ENCODE data around the gene DOCK10.
A peak's percentile ranks its signal among the peaks of the same experiment; 100 is the strongest.

DOCK10 gene

DNA sequence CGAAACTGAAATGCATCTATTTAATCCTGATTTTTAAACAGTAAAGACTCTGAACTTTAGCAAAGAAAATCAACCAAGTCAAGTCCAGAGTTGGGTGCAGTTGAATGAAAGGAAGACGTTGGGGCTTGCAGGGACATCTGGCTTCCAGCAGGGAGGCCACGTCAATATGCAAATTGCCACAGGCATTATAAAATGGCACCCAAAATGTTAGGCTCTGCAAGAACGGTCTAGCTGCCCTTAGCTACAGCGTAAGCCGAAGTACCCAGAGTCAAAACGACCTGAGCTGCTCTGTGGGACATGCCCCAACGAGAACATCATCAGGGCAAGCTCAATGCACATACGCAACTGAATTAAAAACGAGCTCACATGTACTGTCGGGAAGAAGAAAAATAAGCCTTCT lies 30.7 kb downstream of the DOCK10 start:
- DNase-seq (ENCODE audit: low spot score), result no peak

DNA sequence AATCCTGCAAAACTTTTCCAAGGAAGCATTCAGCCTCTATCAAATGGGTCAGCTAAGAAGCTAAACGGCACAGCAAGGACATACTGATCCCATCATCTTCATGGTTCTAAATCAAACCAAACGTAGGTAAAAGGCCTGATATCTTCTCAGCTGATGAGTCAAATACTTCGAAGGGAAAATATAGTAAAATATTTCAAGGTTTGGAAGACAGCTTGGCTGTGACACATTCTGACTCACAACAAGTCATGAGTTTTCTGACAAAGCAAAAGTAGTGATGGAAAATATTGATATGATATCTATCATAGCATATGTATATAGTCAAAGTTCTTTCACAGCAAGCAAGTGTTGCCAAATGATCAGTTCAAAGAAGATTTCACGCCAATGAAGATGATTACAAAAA lies 31.5 kb downstream of the DOCK10 start:
- DNase-seq (ENCODE audit: low spot score), result peak; percentile 88

DNA sequence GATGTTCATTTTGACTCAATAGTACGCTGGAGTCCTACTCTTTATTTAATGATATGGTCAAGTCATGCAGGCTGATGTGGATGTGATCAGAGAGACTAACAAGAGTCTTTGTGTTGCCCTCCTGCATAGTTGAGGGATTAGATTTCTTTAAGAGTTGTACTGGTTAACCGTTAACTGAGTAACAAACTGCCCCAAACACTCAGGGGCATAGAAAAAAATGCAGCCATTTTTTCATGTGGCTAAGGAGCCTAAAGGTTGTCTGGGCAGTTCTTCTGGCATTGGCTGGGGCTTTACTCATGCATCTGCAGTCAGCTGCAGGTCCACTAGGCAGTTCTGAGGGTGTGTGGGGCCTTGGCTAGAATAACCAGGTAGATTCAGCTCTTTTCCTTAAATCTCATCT lies 32.5 kb downstream of the DOCK10 start:
- no peak for DNase-seq (ENCODE audit: low spot score)

DNA sequence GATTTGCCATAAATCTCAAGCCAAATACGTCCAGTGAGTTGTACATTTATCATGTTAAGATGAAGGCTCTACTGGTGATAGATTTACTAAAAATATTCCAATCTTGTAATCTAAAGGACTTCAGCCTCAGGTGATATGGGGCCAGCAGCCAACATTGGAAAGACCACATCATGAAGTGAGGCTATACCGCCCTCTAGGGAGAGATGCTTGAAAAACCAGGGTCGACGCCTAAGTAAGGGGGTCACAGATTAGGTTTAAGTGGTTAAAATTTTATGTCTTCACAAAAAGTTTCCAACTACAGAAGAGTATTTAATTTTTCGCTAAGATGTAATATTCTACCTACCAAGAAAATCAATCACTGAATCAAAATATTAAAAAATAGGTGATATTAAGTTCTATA lies 33.3 kb downstream of the DOCK10 start:
- peak; percentile 32 for DNase-seq (ENCODE audit: low spot score)

DNA sequence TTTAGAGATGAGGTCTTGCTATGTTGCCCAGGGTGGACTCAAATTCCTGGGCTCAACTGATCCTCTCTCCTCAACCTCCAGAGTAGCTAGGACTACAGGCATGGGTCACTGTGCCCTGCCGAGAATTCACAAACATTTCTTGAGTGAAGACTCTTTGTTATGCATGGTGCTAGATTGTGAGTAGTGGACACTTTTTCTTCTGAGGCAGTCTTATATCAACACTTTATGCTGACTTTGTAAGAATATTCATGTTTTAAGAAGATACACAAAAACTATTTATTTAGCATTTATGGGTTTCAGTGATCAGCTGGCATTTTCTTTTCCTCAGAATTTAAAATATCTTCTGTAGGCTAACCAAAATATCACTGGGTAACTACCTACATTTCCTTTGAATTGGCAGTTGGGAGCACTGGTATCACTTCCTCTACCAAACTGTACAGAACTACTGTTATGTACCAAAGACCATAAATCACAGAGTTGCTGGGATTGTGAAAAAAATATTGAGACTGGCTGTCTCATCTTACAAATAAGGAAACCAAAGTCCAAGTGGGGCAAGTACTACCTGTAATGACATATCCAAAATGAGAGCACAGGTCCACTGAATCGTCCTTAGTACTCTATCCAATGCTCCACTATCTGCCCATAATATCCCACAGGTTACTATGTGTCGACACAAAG lies 34.0 kb downstream of the DOCK10 start:
- no peak for DNase-seq (ENCODE audit: low spot score)

DNA sequence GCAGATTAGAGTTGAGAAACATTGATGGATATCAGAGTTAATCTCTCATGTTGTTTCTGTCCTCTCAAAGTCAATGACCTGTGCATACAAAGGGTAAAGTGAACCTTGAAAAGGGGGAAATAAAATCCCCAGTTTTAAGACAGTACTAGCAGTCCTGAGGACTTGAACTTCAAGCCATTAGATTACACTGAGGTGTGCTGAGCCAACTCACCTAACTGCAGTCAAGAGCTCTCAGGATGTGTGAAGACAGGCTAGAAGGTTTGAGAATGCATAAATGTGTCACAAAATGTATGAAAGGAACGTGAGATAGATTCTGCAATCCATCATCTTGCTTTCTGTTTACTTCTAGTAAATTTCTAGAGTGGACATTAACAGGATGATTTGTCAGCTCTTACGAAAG lies 35.5 kb downstream of the DOCK10 start:
- no peak for DNase-seq (ENCODE audit: low spot score)

DNA sequence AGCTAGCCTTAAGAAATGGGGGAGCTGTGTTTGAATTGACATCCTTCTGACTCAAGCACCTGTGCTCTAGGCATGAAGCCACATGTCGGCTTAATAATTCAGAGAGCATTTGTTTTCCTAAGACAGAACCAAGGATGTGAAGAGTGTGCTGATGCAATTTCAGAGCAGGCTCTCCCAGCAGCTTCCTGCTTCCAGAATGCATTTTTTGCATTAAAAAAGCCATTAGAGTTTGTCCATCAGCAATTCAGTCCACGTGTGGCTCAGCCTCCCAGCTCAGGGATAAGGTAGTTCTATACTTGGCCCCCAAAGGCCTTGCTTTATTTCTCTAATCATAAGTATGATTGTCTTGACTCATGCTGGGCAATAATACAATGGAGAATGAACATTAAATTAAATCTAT lies 37.7 kb downstream of the DOCK10 start:
- no peak for DNase-seq (ENCODE audit: low spot score)

DNA sequence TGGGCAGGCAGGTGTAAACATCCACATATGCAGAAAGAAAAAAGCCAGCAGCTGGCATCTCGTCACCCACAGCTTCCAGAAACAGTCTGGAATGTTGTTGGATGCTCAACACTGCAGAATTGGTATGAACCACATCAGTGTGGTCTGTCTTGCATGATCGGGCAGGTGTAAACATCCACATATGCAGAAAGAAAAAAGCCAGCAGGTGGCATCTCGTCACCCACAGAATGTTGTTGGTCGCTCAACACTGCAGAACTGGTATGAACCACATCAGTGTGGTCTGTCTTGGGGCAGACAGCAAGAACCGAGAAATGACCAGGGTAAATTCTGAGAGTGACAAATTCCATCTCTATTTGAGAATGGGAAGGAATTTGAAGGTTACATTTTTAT lies 39.6 kb downstream of the DOCK10 start:
- no peak for DNase-seq (ENCODE audit: low spot score)

DNA sequence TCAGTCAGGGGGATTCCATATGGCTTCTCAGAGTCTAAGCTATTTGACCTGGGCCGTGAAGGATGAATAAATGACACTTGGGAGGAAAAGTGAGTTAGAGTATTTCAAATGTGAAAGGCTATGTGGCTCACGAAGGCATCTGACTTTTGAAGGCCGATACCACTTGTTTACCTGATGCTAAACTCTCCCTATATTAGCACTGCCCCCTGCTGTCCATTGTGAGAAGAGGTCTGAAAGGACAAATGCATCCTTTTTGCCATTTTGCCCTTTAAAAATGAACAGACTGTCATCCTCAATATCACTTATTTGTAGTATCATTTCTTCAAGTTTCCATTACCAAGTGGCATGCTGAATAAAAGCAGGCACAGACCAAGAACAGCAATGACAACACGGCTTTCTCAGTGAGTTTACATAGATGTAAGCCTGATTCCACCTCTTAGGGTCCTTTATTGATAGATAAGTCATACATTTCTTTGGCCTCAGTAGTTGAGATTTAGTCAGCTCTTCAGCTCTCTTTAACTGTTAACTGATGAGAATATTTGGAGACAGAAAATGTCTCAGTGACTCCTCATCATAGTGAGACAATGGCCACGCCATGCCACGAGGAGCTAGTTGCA lies 40.1 kb downstream of the DOCK10 start:
- DNase-seq (ENCODE audit: low spot score), result peak; percentile 64

DNA sequence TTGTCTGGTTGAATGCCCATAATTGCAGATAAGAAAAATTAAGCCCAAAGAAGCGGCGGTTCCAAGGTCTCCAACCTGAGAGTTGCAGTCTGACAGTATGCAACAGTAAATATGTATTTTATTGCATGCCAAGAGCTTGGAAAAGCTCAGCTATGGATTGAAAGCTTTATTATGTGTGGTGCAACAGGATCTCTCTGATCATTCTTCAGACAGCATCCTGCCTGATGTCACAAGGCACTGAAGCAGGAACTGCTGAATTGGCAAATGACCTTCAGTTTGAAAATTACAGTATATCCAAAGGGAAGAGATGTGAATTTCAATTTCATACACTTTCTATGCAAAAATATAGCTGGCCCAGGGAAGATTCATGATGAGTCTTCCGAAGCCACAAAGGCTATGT lies 42.5 kb downstream of the DOCK10 start:
- no peak for DNase-seq (ENCODE audit: low spot score)

DNA sequence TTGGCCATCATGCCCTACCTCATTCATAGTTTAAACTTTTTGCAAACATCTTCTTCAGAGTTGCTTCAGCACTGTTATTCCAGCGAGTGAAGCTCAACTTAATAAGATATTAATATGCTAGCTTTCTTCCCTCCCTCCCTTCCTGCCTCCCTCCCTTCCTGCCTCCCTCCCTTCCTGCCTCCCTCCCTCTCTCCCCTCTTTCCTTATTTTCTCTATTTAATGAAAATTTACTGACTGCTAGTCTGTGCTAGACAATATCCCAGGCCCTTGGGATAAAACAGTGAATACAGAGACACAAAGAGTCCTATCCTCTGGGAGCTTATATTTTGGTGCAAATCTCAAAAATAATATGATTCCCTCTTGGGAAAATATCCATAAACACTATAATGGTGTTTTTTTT lies 42.9 kb downstream of the DOCK10 start:
- no peak for DNase-seq (ENCODE audit: low spot score)

DNA sequence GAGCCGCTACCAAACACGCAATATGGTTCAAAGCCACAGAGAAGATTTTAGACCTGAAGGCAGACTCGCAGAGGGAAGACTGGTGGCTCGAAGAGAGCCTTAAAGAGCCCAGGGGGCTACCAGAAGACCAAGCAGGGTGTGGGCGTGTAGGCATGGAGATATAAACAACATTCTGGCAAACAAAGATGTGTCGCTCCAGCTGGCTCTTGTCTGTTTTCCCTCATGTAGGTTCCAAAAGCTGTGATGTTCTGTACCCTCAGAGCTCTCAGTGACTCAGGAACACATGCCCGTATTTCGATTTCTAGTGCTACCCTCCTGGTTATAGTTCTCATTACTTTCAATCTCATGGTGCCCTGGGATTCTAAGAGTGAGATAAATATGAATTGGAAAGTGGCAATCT lies 44.5 kb downstream of the DOCK10 start:
- no peak for DNase-seq (ENCODE audit: low spot score)

DNA sequence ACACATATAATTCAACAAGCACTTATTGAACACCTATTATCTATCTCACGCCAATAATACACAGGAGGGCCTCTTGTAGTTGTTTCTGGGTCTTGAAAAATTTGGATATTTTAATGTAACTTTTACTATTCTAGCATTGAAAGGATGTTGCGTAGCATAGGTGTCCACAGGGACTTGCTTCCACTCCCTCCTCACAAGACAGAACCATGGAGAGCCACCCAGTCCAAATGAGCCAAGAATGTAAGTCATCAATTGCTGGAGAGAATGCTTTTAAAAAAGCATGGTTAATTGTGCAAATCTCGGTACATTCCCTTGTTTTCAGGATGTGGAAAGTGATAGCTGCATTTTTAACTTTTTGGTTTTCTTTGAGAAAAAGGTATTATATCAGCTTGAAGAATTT lies 46.8 kb downstream of the DOCK10 start:
- DNase-seq (ENCODE audit: low spot score), result no peak

DNA sequence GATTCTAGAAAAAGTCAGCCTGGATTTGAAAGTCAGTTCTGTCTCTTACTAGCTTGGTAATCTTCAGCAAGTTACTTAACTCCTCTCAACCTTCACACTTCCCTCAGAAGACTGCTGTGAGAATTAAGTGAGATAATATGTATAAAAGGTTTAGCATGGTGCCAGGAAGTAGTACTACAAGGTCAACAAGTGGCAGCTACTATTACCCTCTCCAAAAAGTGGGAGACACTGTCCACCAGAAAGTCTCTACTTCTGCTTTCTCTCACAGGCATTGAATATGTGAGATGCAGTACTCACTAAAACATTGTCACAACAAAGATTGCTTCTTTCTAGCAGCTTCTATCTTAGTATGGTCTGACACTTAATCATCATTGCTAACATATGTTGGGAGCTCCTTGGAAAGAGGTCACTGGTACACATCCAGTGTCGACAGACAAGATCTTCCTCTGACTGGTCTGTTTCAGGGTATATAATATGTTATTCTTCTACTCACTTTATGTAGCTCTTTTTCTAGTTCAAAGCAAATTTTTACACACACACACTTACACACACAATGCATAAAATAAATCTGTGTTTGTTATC lies 47.9 kb downstream of the DOCK10 start:
- DNase-seq (ENCODE audit: low spot score), result no peak

DNA sequence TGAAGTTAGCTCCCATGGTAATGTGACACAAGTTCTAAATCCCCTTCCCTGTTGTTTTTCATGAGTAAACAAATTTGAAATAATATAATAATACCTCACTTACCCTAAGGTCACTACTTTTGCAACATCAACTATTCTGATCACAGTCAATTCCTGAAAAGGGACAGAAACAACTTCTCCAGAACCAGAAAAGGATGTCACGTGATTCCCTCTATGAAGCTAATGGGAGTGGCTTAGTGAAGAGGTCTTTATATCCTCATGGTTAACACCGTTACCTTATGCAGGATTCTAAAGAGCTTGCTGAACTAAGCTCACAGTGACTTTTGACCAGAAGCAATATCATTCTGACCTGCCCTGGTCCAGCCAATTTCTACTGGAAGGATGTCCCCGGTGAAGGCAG lies 51.6 kb downstream of the DOCK10 start:
- no peak for DNase-seq (ENCODE audit: low spot score)

DNA sequence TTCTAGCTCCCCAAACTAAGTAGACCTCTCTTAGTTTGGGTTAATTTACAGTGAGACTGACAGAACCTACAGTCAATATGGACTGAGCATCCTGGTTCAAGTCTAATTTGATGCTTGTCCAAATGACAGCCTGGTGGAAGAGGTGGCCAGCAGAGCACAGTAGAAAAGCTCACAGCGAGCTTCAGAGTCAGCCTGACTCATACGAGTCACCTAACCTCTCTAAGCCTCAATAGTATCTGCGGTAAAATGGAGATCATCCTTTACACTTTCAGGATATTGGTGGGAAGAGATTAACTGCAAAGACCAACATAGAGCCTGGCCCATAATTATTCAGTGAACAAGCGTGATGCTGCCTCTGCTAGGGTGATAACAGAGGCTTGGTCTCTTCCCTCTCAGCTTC lies 54.5 kb downstream of the DOCK10 start:
- no peak for DNase-seq (ENCODE audit: low spot score)

DNA sequence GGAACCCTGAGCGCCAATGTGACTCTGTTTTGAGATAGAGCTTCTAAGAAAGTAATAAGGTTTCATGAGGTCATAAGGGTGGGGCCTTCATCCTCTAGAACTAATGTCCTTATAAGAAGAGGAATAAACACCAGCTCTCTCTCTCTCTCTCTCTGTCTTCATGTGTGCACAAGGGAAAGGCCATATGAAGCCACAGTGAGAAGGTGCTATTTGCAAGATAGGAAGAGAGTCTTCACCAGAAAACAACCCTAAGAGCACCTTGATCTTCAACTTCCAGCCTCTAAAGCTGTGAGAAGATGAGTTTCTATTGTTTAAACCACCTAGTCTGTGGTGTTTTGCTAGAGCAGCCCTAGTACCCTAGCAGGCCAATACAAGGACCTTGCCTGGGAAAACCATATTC lies 55.8 kb downstream of the DOCK10 start:
- DNase-seq (ENCODE audit: low spot score), result no peak

DNA sequence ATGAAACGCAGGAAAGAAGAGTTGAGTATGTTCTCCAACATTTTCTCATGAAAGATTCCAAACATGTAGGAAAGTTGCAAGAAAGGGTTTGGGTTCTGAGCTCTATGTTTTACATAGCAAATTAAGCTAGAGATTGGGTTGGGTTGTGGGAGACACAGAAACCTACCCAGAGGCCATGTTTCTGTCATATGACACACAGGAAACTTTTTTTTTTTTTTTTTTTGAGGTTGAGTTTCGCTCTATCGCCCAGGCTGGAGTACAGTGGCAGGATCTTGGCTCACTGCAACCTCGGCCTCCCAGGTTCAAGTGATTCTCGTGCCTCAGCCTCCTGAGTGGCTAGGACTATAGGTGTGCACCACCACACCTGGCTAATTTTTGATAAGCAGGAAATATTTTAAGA lies 57.6 kb downstream of the DOCK10 start:
- DNase-seq (ENCODE audit: low spot score), result no peak

DNA sequence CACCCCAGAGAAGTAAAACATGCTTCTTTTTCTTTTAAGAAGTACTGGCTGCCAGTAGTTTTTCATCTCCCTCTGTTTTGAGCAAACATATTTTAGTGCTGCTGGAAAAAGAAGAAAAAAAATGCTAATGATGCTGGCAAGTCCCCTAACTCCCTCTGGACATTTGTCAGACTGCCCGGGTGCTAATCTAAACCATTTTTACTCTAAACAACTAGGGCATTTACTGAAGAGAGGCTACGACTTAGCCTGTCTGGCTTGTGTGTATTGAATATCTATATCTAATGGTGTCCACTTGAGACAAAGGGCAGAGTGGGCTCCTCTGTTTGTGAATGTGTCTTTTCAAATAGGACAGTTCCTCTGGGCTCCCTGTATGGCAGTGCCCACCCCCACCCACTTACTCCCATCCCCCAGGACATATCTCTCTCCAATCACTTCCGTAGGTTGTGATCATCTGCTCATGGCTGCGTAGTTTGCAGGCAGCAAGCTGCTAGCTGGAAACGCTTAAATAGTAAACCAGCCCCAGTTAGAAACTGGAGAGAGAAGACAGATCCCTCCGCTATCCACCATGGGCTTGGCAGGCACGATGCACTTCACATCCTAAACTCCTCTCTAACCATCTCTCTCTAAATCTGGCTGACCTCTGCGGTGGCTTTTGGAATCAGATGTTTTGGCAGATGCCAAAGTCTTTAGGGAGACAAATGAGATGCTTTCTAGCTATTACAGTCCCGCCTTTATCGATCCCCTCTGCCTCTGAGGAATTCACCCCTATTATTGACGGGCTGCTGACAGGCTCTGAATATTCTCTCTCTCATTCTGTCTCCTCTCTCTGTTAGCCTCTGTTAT lies 58.3 kb downstream of the DOCK10 start:
- no peak for DNase-seq (ENCODE audit: low spot score)

DNA sequence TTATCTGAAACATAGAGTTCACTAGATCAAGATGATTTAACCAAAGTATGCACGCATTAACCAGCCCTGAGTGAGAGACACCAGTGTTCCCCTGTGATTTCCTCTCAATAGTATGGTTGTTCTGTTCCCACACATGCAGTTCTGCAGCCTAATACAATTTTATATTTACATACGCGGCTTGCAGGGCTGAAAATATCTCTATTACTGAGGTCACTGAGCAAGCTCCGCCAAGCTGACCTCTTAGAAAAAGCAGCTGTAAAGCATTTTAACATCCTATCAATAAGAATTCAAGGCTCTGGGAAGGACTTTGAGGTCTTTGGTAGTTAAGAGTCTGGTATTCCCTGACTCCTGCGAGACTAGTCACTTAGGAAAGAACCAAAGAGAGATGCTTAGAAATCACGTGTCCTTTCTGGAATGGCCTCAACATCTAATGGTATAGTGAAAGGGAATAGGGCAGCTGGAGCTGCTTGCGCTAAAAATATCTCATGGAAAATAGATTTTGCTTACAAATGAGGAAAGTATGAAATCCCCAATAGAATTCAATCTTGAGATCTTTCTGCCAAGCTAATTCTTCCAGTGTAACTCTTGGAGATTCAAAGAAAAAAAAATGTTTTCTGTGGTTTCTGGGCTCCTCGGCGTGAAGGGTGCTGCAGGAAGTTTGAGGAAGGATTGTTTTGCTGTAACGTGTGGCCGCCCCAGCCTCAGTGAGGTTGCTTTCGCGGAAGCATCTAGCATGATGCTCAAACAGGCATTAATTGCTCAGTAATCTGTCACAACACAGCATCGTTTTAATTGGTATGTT lies 59.2 kb downstream of the DOCK10 start:
- DNase-seq (ENCODE audit: low spot score), result no peak

DNA sequence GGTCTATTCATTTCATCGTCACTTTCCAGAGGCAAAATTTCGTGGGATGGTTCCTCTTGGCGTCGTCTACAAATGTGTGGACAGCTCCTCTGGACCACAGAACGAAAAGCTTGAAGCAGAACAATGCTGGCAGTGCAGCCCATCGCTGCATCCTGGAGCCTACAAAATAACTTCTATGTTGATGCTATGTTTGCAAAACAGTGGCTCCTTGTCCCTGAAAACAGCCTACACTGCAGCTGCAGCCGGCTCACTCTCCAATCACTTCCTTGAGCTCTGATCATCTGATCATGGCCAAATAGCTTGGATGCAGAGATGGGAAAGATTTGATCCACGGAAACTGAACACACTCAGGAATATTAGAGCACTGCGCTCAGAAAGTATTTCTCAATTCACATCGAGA lies 60.0 kb downstream of the DOCK10 start:
- DNase-seq (ENCODE audit: low spot score), result no peak

All from kidney capillary endothelial cell (primary cell).